ENCODE results near the gene CACNA1A.

The CACNA1A gene
- long read RNA-seq, partial matches to known transcripts: 0 of 3 reads
- long read RNA-seq, other reads (novel, unspliced or antisense): 3 of 3 reads

DNA sequence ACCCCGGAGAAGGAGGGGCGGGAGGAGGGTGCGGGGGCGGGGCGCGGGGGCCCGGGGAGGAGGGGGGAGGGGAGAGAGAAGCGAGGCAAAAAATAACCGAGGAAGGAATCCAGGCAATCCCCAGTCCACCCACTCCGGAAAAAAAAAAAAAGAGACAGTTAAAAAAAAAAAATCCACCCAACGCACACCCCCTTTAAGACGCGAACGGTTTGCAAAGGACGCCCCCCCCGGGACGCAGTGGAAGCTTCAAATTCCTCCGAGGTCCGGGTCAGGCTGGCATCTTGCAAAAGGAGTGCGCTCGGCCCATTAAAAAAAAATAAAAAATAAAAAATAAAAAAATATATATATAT, at the start of gene CACNA1A:
CACNA1A (minus strand) TSS at position 9 of the 350 bp plus-strand sequence. CDS start 255 bp downstream, outside the sequence.
- Histone ChIP-seq H3K4me3 (replicated peaks; ENCODE audit: insufficient read depth, low read length) (no peak within 1 kb of the TSS), H3K27me3 (ENCODE audit: insufficient read depth, poor library complexity, severe bottlenecking) (peaks cover 36% of the 10 kb centered on the region), H3K27ac (replicated peaks) (no peak within 1 kb of the TSS)
- no peak for TF ChIP-seq SPI1 (IDR thresholded peaks at IDR 0.05; ENCODE audit: borderline replicate concordance, low read depth)
- TF ChIP-seq, protein P1, sequence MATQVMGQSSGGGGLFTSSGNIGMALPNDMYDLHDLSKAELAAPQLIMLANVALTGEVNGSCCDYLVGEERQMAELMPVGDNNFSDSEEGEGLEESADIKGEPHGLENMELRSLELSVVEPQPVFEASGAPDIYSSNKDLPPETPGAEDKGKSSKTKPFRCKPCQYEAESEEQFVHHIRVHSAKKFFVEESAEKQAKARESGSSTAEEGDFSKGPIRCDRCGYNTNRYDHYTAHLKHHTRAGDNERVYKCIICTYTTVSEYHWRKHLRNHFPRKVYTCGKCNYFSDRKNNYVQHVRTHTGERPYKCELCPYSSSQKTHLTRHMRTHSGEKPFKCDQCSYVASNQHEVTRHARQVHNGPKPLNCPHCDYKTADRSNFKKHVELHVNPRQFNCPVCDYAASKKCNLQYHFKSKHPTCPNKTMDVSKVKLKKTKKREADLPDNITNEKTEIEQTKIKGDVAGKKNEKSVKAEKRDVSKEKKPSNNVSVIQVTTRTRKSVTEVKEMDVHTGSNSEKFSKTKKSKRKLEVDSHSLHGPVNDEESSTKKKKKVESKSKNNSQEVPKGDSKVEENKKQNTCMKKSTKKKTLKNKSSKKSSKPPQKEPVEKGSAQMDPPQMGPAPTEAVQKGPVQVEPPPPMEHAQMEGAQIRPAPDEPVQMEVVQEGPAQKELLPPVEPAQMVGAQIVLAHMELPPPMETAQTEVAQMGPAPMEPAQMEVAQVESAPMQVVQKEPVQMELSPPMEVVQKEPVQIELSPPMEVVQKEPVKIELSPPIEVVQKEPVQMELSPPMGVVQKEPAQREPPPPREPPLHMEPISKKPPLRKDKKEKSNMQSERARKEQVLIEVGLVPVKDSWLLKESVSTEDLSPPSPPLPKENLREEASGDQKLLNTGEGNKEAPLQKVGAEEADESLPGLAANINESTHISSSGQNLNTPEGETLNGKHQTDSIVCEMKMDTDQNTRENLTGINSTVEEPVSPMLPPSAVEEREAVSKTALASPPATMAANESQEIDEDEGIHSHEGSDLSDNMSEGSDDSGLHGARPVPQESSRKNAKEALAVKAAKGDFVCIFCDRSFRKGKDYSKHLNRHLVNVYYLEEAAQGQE (IDR thresholded peaks at IDR 0.05; ENCODE audit: insufficient replicate concordance, low read depth): no peak
- TF ChIP-seq, protein P2, sequence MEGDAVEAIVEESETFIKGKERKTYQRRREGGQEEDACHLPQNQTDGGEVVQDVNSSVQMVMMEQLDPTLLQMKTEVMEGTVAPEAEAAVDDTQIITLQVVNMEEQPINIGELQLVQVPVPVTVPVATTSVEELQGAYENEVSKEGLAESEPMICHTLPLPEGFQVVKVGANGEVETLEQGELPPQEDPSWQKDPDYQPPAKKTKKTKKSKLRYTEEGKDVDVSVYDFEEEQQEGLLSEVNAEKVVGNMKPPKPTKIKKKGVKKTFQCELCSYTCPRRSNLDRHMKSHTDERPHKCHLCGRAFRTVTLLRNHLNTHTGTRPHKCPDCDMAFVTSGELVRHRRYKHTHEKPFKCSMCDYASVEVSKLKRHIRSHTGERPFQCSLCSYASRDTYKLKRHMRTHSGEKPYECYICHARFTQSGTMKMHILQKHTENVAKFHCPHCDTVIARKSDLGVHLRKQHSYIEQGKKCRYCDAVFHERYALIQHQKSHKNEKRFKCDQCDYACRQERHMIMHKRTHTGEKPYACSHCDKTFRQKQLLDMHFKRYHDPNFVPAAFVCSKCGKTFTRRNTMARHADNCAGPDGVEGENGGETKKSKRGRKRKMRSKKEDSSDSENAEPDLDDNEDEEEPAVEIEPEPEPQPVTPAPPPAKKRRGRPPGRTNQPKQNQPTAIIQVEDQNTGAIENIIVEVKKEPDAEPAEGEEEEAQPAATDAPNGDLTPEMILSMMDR (IDR thresholded peaks at IDR 0.05; ENCODE audit: insufficient read depth, low read length): no peak
- TF ChIP-seq POLR2AphosphoS5 (IDR thresholded peaks at IDR 0.05; ENCODE audit: low read depth): no peak
- TF ChIP-seq GABPA (IDR thresholded peaks at IDR 0.05; ENCODE audit: low read depth): no peak
- DNase-seq (ENCODE audit: low read depth in 1 of 2, low spot score in 1 of 2): no peak

DNA sequence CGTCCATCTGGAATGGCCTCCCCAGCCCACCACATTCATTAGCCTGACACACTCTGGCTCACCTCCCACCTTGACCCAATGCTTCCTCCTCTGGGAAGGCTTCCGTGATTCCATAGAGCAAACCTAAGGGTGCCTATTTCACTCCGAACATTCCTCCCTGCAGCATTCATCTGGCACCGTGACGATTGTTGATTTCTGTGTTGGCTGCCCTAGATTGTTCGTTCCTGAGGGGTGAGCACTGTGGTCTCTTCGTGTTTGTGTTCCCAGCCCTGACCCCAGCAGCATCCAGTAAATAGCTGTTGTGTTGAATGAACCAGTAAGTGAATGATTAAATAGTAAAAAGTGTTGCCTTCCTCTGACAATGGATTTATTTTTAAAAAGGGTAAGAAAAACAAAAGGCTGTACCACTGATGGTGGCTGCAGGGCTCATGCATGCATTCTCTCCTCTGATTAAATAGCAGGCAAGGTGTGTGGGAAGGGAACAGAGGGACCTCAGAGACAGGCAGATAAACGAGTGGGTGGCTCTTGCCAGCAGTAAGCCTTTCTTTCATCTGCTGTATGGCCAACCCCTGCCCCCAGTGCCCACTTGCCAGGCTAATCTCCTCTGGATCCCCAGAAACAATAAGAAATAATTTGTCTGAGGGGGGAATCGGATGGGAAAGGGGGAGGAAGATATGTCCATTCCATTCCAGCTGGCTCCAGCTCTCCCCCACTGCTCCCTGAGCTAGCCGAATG, 48.4 kb upstream of the CACNA1A start:
- Histone ChIP-seq H3K4me3 (replicated peaks; ENCODE audit: insufficient read depth, low read length) (no peak overlapping the region), H3K27ac (replicated peaks) (no peak overlapping the region), H3K27me3 (ENCODE audit: insufficient read depth, poor library complexity, severe bottlenecking) (no peaks in the 10 kb centered on the region)
- DNase-seq (ENCODE audit: low read depth in 1 of 2, low spot score in 1 of 2): no peak
- no peak for TF ChIP-seq POLR2AphosphoS5 (IDR thresholded peaks at IDR 0.05; ENCODE audit: low read depth)
- no peak for TF ChIP-seq GABPA (IDR thresholded peaks at IDR 0.05; ENCODE audit: low read depth)
- TF ChIP-seq, protein P1 (IDR thresholded peaks at IDR 0.05; ENCODE audit: insufficient replicate concordance, low read depth): no peak
- TF ChIP-seq SPI1 (IDR thresholded peaks at IDR 0.05; ENCODE audit: borderline replicate concordance, low read depth): no peak
- TF ChIP-seq, protein P2 (IDR thresholded peaks at IDR 0.05; ENCODE audit: insufficient read depth, low read length): no peak

DNA sequence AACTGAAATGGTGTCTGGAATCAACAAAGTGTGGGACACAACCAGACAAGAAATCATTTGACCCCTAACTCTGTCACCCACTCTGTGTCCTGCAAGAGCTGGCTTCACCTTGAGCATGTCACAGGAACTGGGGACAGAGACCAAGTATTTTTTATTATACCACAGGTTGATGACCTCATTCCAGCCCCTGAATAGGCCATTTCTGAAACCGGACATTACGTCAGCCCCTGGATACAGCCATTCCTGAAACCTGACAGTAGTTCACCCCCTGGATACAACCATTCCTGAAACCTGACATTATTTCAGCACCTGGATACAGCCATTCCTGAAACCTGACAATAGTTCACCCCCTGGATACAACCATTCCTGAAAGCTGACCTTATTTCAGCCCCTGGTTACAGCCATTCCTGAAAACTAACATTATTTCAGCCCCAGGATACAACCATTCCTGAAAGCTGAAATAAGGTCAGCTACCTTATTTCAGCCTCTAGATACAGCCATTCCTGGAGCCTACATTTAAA, 47.7 kb upstream of the CACNA1A start:
- DNase-seq (ENCODE audit: low read depth in 1 of 2, low spot score in 1 of 2): no peak
- H3K27ac ChIP-seq (replicated peaks): no peak overlapping the region
- no peak for TF ChIP-seq GABPA (IDR thresholded peaks at IDR 0.05; ENCODE audit: low read depth)
- no peak for TF ChIP-seq SPI1 (IDR thresholded peaks at IDR 0.05; ENCODE audit: borderline replicate concordance, low read depth)
- TF ChIP-seq, protein P2 (IDR thresholded peaks at IDR 0.05; ENCODE audit: insufficient read depth, low read length): no peak
- TF ChIP-seq, protein P1 (IDR thresholded peaks at IDR 0.05; ENCODE audit: insufficient replicate concordance, low read depth): no peak
- no peak for TF ChIP-seq POLR2AphosphoS5 (IDR thresholded peaks at IDR 0.05; ENCODE audit: low read depth)
- no peak overlapping the region for H3K4me3 ChIP-seq (replicated peaks; ENCODE audit: insufficient read depth, low read length)
- no peaks in the 10 kb centered on the region for H3K27me3 ChIP-seq (ENCODE audit: insufficient read depth, poor library complexity, severe bottlenecking)
